GM18909 (cell line): ENCODE results near the gene AGBL5.
"Not testable (repeated sequence)": the region's sequence is repeated elsewhere in the genome, so short reads cannot be mapped to it uniquely, and the experiment has no call there.

ENCODE experiments used
- ATAC-seq: cut with Tn5 transposase; IDR thresholded peaks from one replicate; pipeline ENCODE4 v1.9.1; 2021; ENCODE audit warnings: mild to moderate bottlenecking; ENCODE audit not compliant: unreplicated experiment, poor library complexity

AGBL5 gene

GRCh38 chr2:27111392-27112078 is 60.1 kb downstream of the AGBL5 start:
- not testable (repeated sequence) for ATAC-seq

DNA sequence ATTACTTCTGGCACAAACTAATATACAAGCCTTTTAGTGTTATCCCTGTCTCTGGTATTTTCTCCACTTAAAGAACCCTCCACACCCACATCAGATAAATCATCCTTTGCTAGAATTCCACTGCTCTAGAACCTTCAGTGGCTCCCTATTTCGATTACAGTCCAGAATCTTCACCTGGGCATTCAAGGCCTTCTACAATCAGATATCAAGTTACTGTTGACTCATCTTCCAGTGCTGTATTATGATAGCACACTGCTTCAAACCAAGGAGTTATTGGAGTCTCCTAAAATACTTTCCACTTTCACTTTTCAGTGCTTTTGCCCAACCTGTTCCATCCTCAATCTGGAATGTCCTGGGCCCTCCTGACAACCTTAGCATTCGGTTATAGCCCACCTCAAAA is 64.1 kb downstream of the AGBL5 start:
- ATAC-seq, result no peak

DNA sequence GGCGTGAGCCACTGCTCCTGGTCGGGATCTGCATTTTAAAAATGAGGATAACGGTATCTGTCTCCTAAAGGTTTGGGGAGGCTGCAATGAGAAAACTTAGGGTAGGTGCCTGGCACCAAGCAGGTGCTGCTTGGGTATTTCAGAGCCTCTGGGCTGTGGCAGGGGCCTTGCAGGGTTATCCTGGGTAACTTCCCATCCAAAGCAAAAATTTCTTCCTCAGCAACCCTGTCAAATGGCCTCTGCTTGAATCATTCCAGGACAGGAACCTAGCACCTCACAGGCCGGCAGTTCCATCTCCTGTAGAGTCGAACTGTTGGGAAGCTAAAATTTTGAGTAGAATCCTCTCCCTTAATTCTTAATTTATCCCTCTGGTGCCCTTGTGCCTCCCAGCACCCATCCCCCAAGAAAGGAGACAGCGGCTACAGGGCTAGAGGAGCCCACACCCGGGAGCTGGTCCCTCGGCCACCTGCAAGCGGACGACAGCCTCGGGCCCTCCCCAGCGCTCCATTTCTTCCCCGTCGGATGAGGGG is 66.6 kb downstream of the AGBL5 start:
- ATAC-seq, result no peak

- no peak for ATAC-seq
Observed at GRCh38 chr2:27118525-27119329, 67.3 kb downstream of the AGBL5 start, which contains the start of gene CGREF1. CGREF1 (minus strand) TSS chr2:27119128; CDS start chr2:27104366, 14,762 bp downstream.

GRCh38 chr2:27119330-27119670 is 67.8 kb downstream of the AGBL5 start:
- not testable (repeated sequence) for ATAC-seq
